ENCODE data around the gene EVA1C. TPM values are rescaled to one million over a fixed set of nuclear protein-coding genes. Genes with fewer than 3 reads are reported as not detected.
A peak's percentile ranks its signal among the peaks of the same experiment; 100 is the strongest.

Gene EVA1C
- total RNA-seq, 1 experiment from 2014 or later, result 0.98 TPM

- Histone ChIP-seq H4K8ac (replicated peaks; ENCODE audit: insufficient read length, low read depth, low read length) (no peak overlapping the region), H3K14ac (ENCODE audit: insufficient read depth, low read length) (no peak overlapping the region), H3K56ac (ENCODE audit: insufficient read length, low read depth, low read length) (no peak overlapping the region), H3K18ac (ENCODE audit: insufficient read length, low read depth, low read length) (no peak overlapping the region), H3T11ph (ENCODE audit: low read length) (no peak overlapping the region), H3K27ac (ENCODE audit: insufficient read length, low read depth, low read length) (no peak overlapping the region), H3K23ac (ENCODE audit: insufficient read length, low read depth, low read length) (no peak overlapping the region), H4K5ac (ENCODE audit: insufficient read length, low read depth, low read length) (no peak overlapping the region), H2AK5ac (ENCODE audit: insufficient read length, low read length) (no peak overlapping the region), H2BK15ac (ENCODE audit: low read depth, low read length) (no peak overlapping the region), H4K20me1 (ENCODE audit: control insufficient read depth, insufficient read depth, insufficient read length) (no peaks in the 10 kb centered on the region), H2BK12ac (ENCODE audit: insufficient read length, low read depth, low read length) (no peak overlapping the region), H3K4ac (ENCODE audit: low read depth, low read length) (no peak overlapping the region), H3K4me2 (ENCODE audit: insufficient read depth, insufficient read length, low read length) (no peak overlapping the region), H3K79me2 (ENCODE audit: insufficient read depth, low read length) (no peaks in the 10 kb centered on the region), H3K4me1 (ENCODE audit: insufficient read depth, low read length) (no peaks in the 10 kb centered on the region; the same call in 1 of the 2 replicates), H2BK120ac (ENCODE audit: low read depth, low read length, poor library complexity, severe bottlenecking) (no peak overlapping the region), H3K9me3 (ENCODE audit: control insufficient read depth, low read depth, low read length) (no peaks in the 10 kb centered on the region), H3K9ac (ENCODE audit: extremely low read depth, insufficient read length, low read length) (no peak overlapping the region), H2BK5ac (ENCODE audit: insufficient read length, low read length) (no peak overlapping the region), H3K79me1 (ENCODE audit: insufficient read depth, low read depth, low read length, poor library complexity, severe bottlenecking) (no peaks in the 10 kb centered on the region), H2AFZ (ENCODE audit: low read length) (no peak overlapping the region), H3K27me3 (ENCODE audit: insufficient read depth, low read length) (no peaks in the 10 kb centered on the region), H3K23me2 (ENCODE audit: insufficient read length, low read depth, low read length, poor library complexity, severe bottlenecking) (no peaks in the 10 kb centered on the region), H2BK20ac (ENCODE audit: low read depth, low read length, poor library complexity, severe bottlenecking) (no peak overlapping the region), H4K91ac (ENCODE audit: insufficient read length, low read depth, low read length) (no peak overlapping the region)
- peak overlapping the region in 1 of 3 experiments; percentile 14; a peak in 2 of 7 replicates for H3K27ac Mint-ChIP-seq
- H3K9me3 Mint-ChIP-seq, result peaks cover 14% of the 10 kb centered on the region in 2 experiments
- DNase-seq, result no peak
- H3K27me3 Mint-ChIP-seq (ENCODE audit: low read depth), result peaks cover 4% of the 10 kb centered on the region
- no CpG with 5 or more reads among the region's 8 CpGs for whole genome bisulfite sequencing (ENCODE audit: extremely low coverage, insufficient read length, low lambda C conversion rate)
- H3K4me3 Mint-ChIP-seq, result no peak overlapping the region
- H3K4me1 Mint-ChIP-seq, result peaks cover 16 to 18% of the 10 kb centered on the region in 2 experiments
- TF ChIP-seq, protein P1, sequence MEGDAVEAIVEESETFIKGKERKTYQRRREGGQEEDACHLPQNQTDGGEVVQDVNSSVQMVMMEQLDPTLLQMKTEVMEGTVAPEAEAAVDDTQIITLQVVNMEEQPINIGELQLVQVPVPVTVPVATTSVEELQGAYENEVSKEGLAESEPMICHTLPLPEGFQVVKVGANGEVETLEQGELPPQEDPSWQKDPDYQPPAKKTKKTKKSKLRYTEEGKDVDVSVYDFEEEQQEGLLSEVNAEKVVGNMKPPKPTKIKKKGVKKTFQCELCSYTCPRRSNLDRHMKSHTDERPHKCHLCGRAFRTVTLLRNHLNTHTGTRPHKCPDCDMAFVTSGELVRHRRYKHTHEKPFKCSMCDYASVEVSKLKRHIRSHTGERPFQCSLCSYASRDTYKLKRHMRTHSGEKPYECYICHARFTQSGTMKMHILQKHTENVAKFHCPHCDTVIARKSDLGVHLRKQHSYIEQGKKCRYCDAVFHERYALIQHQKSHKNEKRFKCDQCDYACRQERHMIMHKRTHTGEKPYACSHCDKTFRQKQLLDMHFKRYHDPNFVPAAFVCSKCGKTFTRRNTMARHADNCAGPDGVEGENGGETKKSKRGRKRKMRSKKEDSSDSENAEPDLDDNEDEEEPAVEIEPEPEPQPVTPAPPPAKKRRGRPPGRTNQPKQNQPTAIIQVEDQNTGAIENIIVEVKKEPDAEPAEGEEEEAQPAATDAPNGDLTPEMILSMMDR (conservative IDR thresholded peaks at IDR 0.05), result no peak
- H3K36me3 Mint-ChIP-seq (ENCODE audit: insufficient read depth in 1 of 3, low read depth in 3 of 3), result peaks cover 7 to 10% (median 8%) of the 10 kb centered on the region in 3 experiments; a peak in 6 of 7 replicates
Measured at GRCh38 chr21:32534113-32534512, 121.6 kb downstream of the EVA1C start.
